NCI-H69 (cell line): ENCODE measurements around the gene CMSS1.
A peak's percentile ranks its signal among the peaks of the same experiment; 100 is the strongest.

Source experiments
- DNase-seq: peaks from one replicate; lab custom pipeline; 2025; lab: John Stamatoyannopoulos, UW

Gene CMSS1

GRCh38 chr3:99960123-99960878 is 142.6 kb downstream of the CMSS1 start:
- DNase-seq: no peak

- no peak for DNase-seq
Observed at GRCh38 chr3:99960941-99961340, 143.3 kb downstream of the CMSS1 start.

GRCh38 chr3:99961756-99962515 is 144.3 kb downstream of the CMSS1 start:
- DNase-seq: peak; percentile 23

GRCh38 chr3:99962703-99963102 is 145.0 kb downstream of the CMSS1 start:
- DNase-seq: no peak

- DNase-seq: no peak
Observed at GRCh38 chr3:99965077-99965476, 147.4 kb downstream of the CMSS1 start.

- DNase-seq: no peak
Observed at GRCh38 chr3:99965681-99966408, 148.2 kb downstream of the CMSS1 start.

GRCh38 chr3:99966662-99967416 is 149.2 kb downstream of the CMSS1 start:
- DNase-seq: no peak

GRCh38 chr3:99967796-99968195 is 150.1 kb downstream of the CMSS1 start:
- DNase-seq: no peak

- DNase-seq: no peak
Observed at GRCh38 chr3:99969136-99969535, 151.5 kb downstream of the CMSS1 start.

- DNase-seq: no peak
Observed at GRCh38 chr3:99970198-99970597, 152.5 kb downstream of the CMSS1 start.

GRCh38 chr3:99971761-99972160 is 154.1 kb downstream of the CMSS1 start:
- no peak for DNase-seq

- peak; percentile 66 for DNase-seq
Observed at GRCh38 chr3:99972380-99973104, 154.9 kb downstream of the CMSS1 start.

GRCh38 chr3:99974989-99975388 is 157.3 kb downstream of the CMSS1 start:
- DNase-seq: no peak

GRCh38 chr3:99976584-99976983 is 158.9 kb downstream of the CMSS1 start:
- no peak for DNase-seq

GRCh38 chr3:99978221-99978620 is 160.6 kb downstream of the CMSS1 start:
- no peak for DNase-seq

GRCh38 chr3:99980606-99981005 is 162.9 kb downstream of the CMSS1 start:
- DNase-seq: no peak

GRCh38 chr3:99981138-99981537 is 163.5 kb downstream of the CMSS1 start:
- no peak for DNase-seq

GRCh38 chr3:99982650-99983049 is 165.0 kb downstream of the CMSS1 start:
- DNase-seq: no peak

- DNase-seq: no peak
Observed at GRCh38 chr3:99984139-99984538, 166.5 kb downstream of the CMSS1 start.

GRCh38 chr3:99984668-99985067 is 167.0 kb downstream of the CMSS1 start:
- DNase-seq: no peak

GRCh38 chr3:99990179-99990578 is 172.5 kb downstream of the CMSS1 start:
- peak; percentile 39 for DNase-seq
